ENCODE results near the gene ZBTB46.

ZBTB46 gene

GRCh38 chr20:63765082-63765873, 65.8 kb downstream of the ZBTB46 start:
- DNase-seq = no peak

GRCh38 chr20:63759377-63759901, 71.6 kb downstream of the ZBTB46 start:
- DNase-seq = no peak

- no peak for DNase-seq
Measured at GRCh38 chr20:63758152-63758551, 72.9 kb downstream of the ZBTB46 start.

GRCh38 chr20:63756648-63756991, 74.4 kb downstream of the ZBTB46 start:
- no peak for DNase-seq

- DNase-seq = no peak
Measured at GRCh38 chr20:63755933-63756647, 75.0 kb downstream of the ZBTB46 start.

- no peak for DNase-seq
Measured at GRCh38 chr20:63754008-63754407, 77.1 kb downstream of the ZBTB46 start.

GRCh38 chr20:63753381-63753780, 77.7 kb downstream of the ZBTB46 start:
- DNase-seq = no peak

- no peak for DNase-seq
Measured at GRCh38 chr20:63752411-63753101, 78.5 kb downstream of the ZBTB46 start.

- peak; percentile 48 for DNase-seq
Measured at GRCh38 chr20:63751471-63752271, 79.4 kb downstream of the ZBTB46 start.

- peak; percentile 66 for DNase-seq
Measured at GRCh38 chr20:63750807-63751470, 80.1 kb downstream of the ZBTB46 start.

GRCh38 chr20:63749597-63750508, 81.2 kb downstream of the ZBTB46 start:
- no peak for DNase-seq

GRCh38 chr20:63748934-63749270, 82.2 kb downstream of the ZBTB46 start:
- DNase-seq = no peak

- DNase-seq = no peak
Measured at GRCh38 chr20:63748070-63748933, 82.8 kb downstream of the ZBTB46 start.

GRCh38 chr20:63747622-63748069, 83.4 kb downstream of the ZBTB46 start:
- no peak for DNase-seq

- no peak for DNase-seq
Measured at GRCh38 chr20:63746751-63747315, 84.2 kb downstream of the ZBTB46 start.

- no peak for DNase-seq
Measured at GRCh38 chr20:63745961-63746731, 84.9 kb downstream of the ZBTB46 start.

GRCh38 chr20:63745424-63745805, 85.6 kb downstream of the ZBTB46 start:
- DNase-seq = no peak

GRCh38 chr20:63744574-63745423, 86.3 kb downstream of the ZBTB46 start:
- DNase-seq = no peak

Data from stimulated activated CD4-positive, alpha-beta T cell treated with anti-CD3 and anti-CD28 coated beads, Interleukin-15, amount 100 ng/mL, for 24 hours (primary cell).